Measurements from ENCODE around the gene IFNA17. TPM values are rescaled to one million over a fixed set of nuclear protein-coding genes. Genes with fewer than 3 reads are reported as not detected.
"Not testable (repeated sequence)": the region's sequence is repeated elsewhere in the genome, so short reads cannot be mapped to it uniquely, and the experiment has no call there.

Gene IFNA17
- total and polyA plus RNA-seq, 9 donors, result not detected

DNA sequence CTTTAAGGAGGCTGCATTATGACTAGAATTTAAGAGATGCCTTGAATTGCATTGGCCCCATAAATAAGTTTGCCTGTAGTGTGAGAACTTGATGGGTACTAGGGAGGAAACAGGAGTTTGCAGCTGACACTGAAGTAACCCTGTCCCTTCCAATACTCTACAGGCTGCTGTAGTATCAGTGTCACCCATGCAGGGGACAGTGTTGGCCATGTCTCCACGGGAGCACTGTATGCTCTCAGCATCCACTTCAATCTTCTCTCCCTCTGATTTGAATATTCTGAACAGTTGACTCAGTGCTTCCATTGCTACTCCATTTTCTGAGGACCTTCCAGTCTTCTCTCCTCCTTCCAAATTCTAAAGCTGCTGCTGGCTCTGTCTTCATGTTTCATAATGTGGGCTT is 23.2 kb upstream of the IFNA17 start:
- no peaks in the 10 kb centered on the region for H3K4me1 ChIP-seq (ENCODE audit: insufficient read depth)
- H3K27me3 ChIP-seq, result no peaks in the 10 kb centered on the region
- H3K36me3 ChIP-seq, result no peaks in the 10 kb centered on the region
- H3K4me3 ChIP-seq, result no peak overlapping the region
- intact Hi-C loops (cut with DNase I), result no loop called here
- no peak for TF ChIP-seq EP300 (IDR thresholded peaks at IDR 0.05)
- TF ChIP-seq, protein P1, sequence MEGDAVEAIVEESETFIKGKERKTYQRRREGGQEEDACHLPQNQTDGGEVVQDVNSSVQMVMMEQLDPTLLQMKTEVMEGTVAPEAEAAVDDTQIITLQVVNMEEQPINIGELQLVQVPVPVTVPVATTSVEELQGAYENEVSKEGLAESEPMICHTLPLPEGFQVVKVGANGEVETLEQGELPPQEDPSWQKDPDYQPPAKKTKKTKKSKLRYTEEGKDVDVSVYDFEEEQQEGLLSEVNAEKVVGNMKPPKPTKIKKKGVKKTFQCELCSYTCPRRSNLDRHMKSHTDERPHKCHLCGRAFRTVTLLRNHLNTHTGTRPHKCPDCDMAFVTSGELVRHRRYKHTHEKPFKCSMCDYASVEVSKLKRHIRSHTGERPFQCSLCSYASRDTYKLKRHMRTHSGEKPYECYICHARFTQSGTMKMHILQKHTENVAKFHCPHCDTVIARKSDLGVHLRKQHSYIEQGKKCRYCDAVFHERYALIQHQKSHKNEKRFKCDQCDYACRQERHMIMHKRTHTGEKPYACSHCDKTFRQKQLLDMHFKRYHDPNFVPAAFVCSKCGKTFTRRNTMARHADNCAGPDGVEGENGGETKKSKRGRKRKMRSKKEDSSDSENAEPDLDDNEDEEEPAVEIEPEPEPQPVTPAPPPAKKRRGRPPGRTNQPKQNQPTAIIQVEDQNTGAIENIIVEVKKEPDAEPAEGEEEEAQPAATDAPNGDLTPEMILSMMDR (IDR thresholded peaks at IDR 0.05), result no peak
- no peak for TF ChIP-seq POLR2A (IDR thresholded peaks at IDR 0.05)
- H3K27ac ChIP-seq, result no peak overlapping the region
- no peak for DNase-seq
- no peaks in the 10 kb centered on the region for H3K9me3 ChIP-seq
- 36 to 55% (median 43%) methylated on average over 1 of the region's 1 CpG for WGBS, 3 donors

DNA sequence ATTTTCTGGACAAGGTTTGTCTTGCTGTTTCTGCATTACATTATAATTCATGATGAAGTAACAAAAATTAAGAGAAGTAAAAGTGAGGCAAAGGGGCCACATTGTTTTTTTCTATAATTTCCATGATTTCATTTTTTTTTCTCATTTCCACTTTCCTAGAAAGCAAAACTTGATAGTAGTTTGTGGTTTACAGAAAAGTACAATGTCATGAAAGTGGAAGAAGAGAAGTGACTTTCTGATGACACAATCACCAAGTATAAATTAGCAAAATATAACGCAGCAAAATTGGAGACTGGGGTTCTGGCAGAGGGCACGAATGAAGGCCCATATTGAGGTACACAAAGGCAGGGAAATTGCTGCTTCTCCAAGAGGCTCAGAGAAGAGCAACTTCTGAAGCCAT is 16.8 kb upstream of the IFNA17 start:
- Histone ChIP-seq H3K27me3 (no peaks in the 10 kb centered on the region), H3K4me3 (no peak overlapping the region), H3K27ac (no peak overlapping the region), H3K9me3 (no peaks in the 10 kb centered on the region), H3K4me1 (ENCODE audit: insufficient read depth) (no peaks in the 10 kb centered on the region), H3K36me3 (no peaks in the 10 kb centered on the region)
- no peak for DNase-seq
- intact Hi-C loops (cut with DNase I), result no loop called here
- WGBS, 3 donors, result 36 to 59% (median 55%) methylated on average over 2 of the region's 2 CpGs
- TF ChIP-seq, protein P1 (IDR thresholded peaks at IDR 0.05), result no peak
- TF ChIP-seq EP300 (IDR thresholded peaks at IDR 0.05) (no peak), POLR2A (IDR thresholded peaks at IDR 0.05) (no peak)

- Histone ChIP-seq H3K27me3 (no peaks in the 10 kb centered on the region), H3K27ac (no peak within 1 kb of the TSS), H3K36me3 (no peaks in the 10 kb centered on the region), H3K4me1 (ENCODE audit: insufficient read depth) (no peaks in the 10 kb centered on the region), H3K4me3 (no peak within 1 kb of the TSS), H3K9me3 (no peaks in the 10 kb centered on the region)
- no peak for DNase-seq
- TF ChIP-seq, protein P1 (IDR thresholded peaks at IDR 0.05), result no peak
- no peak for TF ChIP-seq POLR2A (IDR thresholded peaks at IDR 0.05)
- no peak for TF ChIP-seq EP300 (IDR thresholded peaks at IDR 0.05)
- WGBS, 3 donors, result 74 to 89% (median 84%) methylated on average over 2 of the region's 2 CpGs
- intact Hi-C loops (cut with DNase I), result no loop called here
These were observed 11.9 kb upstream of the IFNA17 start, which contains the start of gene IFNA14 for GRCh38 chr9:21239911-21240310. TSS of gene IFNA14 (minus strand) at chr9:21240005. CDS start at chr9:21239935, 70 bp downstream.

- WGBS, 3 donors, result 13 to 31% (median 24%) methylated on average over 1 of the region's 1 CpG
These were observed 8.3 kb upstream of the IFNA17 start for GRCh38 chr9:21236360-21236714.

DNA sequence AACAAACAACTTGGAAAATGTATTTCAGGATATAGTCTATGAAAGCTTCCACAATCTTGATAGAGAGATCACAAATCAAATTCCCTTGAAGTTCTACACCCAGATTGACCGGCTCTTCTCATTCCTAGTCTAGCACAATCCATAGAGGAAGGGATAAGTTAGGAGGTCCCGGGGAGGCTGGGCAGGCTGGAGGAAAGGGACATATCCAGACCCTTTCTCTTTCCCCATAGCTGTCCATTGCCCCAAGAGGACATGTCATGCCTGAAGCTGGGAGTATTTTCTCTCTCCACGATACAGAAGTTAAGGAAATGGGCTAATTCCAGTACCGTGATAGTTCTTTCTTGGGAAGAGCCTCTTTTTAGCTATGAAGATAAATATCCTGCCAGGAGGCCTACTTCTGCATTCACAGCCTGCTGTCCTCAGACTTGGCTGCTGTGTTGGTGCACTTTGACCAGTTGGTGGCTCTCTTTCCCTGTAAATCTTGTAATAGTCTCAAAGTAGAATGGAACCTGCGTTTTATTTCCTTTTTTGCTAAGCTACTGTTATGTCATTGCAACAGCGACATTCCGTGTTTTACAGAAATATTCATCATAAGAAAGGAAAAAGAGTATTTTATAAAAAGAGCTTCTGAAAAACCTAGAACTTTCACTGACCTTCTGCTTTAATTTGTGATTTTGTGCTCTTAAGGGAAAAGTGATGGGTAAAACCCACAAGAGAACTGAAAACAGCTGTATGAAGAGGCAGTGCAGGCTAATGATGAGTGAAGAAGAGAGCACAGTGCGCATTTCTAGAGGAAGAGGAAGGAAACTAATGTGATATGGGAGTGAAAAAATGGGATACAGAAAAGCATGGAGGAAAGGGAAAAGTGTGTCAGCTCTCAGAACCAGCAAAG is 7.7 kb upstream of the IFNA17 start:
- H3K27me3 ChIP-seq; H3K9me3 ChIP-seq; H3K27ac ChIP-seq; H3K4me3 ChIP-seq; H3K36me3 ChIP-seq; intact Hi-C loops (cut with DNase I); H3K4me1 ChIP-seq (ENCODE audit: insufficient read depth); DNase-seq: not testable (repeated sequence)
- 32 to 42% (median 33%) methylated on average over 8 of the region's 8 CpGs for WGBS, 3 donors

More at GRCh38 chr9:21236360-21236714, 8.3 kb upstream of the IFNA17 start:
- H3K4me1 ChIP-seq (ENCODE audit: insufficient read depth); DNase-seq; H3K27me3 ChIP-seq; H3K4me3 ChIP-seq; H3K27ac ChIP-seq; intact Hi-C loops (cut with DNase I); H3K36me3 ChIP-seq; H3K9me3 ChIP-seq: not testable (repeated sequence)

Data from ovary (tissue), 9 donors.